Ramos (cell line): ENCODE data around the gene EEPD1.
"Not testable (repeated sequence)": the region's sequence is repeated elsewhere in the genome, so short reads cannot be mapped to it uniquely, and the experiment has no call there.

Source experiments
- in situ Hi-C: fragments of 300-500 bp; cut with MboI; formaldehyde crosslinking; loops from one replicate; pipeline ENCODE4 v1.14.3; 2022; ENCODE audit warnings: low sequenced_read_pairs; ENCODE audit not compliant: unreplicated experiment

The EEPD1 gene

DNA sequence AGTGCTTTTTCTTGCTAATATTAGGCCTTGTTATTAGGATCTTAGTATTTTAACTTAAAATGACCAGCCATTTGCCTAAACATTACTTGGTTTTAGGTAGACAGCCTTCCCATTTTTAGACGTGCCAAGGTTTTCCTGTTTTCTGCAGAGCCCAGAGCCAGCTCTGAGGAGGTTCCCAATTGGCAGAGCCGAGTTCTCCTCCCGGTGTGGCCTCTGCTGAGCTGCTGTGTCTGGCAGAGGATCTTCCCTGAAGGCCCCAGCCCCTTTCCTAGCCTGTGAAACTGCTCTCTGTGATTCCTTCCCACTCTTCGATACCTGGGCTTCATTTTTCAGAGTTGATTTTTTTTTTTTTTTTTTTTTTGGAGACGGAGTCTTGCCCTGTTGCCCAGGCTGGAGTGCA lies 91.4 kb downstream of the EEPD1 start:
- in situ Hi-C loops: no loop called here

DNA sequence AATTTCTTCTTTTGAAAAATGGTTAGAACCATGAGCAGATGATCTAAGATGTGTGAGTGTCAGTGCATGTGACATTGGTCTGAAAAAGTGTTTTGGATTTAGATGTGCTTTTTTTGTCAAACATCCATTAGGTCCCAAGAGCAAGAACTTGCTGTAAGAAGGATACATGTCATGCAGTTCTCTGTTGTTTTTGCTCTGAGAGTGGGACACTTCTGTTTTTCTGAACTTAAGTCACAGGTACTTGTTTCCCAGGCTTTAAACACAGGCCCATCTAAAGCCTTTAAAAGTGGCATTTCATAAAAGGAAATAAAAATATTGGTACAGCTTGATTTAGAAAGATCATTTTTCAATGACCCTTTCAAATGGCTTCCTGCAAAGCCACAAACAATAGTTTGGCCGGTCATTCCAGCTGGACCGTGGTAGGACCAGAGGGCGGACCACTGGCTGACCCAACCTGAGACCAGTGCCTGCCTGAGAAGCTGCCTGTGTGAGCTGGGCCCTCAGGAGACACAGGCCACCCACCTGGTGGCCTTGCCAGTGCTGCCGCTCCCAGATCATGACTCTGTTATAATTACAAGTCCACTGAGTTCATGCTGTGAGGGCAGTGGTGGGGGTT lies 92.7 kb downstream of the EEPD1 start:
- in situ Hi-C loops: no loop called here

DNA sequence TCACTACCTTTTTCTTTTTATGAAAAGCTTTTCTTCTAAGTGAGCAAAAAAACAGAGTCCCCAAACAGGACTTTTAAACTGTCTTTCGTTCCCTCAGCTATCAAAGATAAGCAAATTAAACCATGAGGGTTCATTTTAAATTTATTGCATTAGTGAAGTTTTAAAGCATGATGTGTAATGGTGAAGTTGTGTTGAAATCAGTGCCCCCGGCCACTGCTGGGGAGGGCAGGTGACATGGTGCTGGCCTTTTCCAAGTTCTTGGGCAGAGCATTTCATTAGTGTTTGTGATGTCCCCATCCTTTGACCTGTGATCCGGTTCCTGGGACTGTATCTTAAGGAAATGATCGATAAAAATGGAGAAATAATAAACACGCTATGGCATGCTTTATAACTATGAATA lies 96.0 kb downstream of the EEPD1 start:
- in situ Hi-C loops: no loop called here

DNA sequence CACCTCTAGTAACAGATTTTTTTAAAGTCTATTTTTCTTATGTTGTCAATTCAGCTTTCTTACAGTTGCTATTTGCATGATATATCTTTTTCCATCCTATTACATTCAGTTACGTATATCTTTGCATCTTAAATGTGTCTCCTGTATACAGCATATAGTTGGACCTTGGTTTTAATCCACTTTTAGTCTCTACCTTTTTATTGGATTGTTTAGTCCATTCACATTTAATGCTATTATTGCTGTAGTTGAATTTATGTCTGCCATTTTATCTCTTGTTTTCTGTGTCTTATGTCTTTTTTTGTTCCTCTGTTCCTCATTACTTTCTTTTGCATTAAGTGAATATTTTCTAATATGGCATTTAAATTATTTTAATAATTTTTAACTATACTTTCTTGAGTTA lies 100.6 kb downstream of the EEPD1 start:
- in situ Hi-C loops: no loop called here

DNA sequence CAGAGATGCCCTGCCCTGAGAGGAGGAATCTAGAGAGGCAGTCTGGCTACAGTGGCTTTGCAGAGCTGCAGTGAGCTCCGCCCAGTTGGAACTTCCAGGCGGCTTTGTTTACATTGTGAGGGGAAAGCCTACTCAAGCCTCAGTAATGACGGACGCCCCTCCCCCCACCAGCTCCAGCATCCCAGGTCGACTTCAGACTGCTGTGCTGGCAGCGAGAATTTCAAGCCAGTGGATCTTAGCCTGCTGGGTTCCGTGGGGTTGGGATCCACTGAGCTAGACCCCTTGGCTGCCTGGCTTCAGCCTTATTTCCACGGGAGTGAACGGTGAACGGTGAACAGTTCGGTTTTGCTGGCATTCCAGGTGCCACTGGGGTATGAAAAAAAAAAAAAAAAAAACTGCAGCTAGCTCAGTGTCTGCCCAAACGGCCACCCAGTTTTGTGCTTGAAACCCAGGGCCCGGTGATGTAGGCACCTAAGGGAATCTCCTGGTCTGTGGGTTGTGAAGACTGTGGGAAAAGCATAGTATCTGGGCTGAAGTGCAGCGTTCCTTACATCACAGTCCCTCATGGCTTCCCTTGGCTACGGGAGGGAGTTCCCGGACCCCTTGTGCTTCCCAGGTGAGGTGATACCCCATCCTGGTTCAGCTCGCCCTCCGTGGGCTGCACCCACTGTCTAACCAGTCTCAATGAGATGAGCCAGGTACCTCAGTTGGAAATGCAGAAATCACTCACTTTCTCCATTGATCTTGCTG lies 105.6 kb downstream of the EEPD1 start:
- in situ Hi-C loops: not testable (repeated sequence)

DNA sequence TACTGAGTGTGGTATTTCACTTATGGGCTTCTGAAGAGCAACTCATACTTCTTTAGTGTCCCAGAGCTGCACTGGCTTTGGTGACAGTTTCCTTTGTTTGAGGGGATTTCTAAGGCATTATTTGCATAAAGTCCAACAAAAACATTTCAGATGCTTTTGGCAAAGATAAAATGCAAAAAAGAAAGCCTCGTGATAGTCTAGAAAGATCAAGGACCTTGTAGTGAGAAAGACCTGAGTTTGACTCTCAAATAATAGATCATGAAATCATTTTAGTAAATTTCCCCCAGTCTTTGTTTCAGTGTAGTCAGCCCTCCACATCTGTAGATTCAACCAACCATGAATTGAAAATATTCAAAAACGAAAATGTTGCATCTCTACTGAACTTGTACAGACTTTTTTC lies 107.4 kb downstream of the EEPD1 start:
- in situ Hi-C loops: no loop called here

DNA sequence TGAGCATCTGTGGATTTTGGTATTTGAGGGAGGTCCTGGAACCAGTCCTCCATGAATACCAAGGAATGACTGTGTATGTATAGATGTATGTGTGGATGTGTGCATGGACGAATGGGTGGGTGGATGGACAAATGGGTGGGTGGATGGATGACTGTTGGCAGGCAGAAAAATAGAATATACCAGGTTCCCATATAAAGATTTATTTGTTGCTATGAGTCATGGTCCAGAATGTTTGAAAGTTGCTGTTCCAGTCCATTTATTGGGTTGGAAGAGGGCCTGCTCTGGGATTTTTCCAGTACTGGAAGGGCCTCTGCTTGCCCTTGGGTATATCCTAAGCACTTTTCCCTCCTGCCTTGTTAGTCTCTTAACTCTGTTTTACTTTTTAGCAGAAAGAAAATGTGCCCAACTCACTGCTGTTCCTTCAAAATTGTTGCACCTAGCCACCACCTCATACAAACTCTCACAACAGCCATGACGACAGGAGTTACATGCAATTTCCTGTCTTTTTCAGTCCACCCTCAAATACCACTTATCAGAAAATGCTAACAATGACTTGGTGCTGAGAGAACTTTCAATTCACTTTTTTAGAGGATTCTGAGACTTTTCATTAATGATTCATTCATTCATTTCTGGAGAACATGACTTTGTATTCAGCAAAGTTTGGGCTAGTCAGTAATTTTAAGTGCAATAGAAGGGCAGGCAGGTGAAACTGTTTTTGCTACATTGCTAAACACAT lies 108.1 kb downstream of the EEPD1 start:
- in situ Hi-C loops: no loop called here

DNA sequence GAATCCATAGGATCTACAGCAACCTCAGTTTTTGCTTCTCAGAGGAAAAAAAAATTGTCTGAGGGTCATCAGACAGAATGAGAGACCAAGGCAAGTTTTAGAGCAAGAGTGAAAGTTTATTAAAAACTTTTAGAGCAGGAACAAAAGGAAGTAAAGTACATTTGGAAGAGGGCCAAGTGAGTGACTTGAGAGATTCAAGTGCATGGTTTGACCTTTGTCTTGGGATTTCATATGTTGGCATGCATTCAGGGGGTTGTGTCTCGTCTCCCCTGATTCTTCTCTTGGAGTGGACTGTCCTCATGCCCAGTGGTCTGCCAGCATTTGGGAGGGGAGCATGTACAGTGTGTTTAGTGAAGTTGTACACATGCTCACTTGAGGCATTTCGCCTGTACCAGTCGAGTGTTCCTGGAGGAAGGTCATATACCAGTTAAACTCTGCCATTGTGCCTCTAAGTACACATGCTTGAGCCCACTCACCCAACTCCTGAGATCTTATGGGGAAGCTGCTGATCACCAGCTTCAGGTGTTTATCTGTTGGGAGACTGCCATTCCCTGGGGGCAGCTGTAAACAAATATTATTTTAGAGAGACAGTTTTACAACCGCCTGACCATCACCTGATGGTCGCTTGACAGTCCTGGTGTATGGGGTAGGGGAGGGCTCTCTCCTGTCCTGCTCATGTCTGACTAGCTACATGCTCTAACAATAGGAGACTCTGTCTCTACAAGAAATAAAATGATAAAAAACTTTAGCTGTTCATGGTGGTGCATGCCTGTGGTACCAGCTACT lies 109.4 kb downstream of the EEPD1 start:
- in situ Hi-C loops: no loop called here

DNA sequence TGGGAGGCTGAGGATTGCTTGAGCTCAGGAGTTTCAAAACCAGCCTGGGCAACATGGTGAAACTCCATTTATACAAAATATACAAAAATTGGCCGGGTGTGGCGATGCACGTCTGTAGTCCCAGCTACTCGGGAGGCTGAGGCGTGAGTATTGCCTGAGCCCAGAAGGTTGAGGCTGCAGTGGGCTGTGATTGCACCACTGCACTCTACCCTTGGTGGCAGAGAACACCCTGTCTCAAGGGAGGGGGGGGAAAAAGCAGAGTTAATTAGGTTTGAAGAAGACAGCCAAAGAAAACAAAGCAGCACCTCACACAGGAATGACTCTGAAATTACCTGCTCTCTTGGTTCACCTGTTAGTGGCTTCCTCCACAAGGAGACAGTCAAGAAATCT lies 110.0 kb downstream of the EEPD1 start:
- in situ Hi-C loops: no loop called here

DNA sequence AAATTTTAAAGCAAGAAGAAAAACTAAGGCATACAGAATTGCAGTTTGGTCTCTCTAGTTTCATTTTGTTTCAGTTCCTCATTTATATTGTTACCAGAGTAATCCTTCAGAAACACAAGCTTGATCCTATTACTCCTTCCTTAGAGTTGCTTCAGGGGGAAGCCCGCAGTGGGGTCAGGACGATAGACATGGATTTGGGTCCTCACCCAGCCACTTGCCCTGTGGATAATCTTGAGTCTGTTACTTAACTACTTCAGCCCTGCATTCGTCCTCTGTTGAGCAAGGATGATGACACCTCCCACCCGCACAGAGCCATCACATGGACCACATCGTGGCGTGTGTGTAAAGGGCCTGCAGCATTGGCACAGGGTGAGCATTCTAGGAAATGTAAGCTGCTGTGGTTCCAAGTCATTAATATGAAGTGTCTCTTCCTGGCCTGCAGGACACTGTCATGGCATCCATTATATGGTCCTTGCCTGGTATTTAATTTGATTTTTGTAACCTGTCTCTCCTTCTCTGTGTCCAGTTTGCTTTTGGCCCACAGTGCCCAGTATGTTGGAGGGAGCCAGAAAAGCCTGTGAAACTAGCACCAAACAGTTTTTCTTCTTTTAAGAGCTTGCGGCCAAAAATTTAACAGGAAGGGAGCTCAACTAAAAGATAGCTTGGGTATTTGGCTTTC lies 111.2 kb downstream of the EEPD1 start:
- in situ Hi-C loops: no loop called here

DNA sequence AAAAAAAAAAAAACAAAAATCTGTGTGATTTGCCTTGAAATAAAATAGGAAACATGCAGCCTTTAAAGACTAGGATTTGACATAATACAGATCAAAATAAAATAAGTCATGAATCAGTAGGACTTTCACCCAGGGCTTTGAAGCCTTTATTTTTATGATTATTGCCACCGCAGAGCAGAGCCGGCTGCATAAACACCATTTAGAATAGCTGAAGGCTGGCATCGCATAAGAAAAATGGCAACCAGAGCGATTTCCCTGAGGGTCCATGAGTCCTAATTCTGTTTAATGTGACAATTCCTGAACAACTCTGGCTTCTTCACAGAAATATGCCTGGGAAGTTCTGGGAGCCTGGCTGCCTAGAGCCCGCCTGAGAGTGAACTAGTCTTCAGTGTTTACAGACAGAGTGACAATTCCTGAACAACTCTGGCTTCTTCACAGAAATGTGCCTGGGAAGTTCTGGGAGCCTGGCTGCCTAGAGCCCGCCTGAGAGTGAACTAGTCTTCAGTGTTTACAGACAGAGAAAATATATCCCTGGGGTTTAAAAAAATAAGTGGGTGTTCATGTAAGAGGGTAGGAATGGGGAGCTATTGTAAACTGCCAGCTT lies 112.0 kb downstream of the EEPD1 start:
- in situ Hi-C loops: no loop called here

DNA sequence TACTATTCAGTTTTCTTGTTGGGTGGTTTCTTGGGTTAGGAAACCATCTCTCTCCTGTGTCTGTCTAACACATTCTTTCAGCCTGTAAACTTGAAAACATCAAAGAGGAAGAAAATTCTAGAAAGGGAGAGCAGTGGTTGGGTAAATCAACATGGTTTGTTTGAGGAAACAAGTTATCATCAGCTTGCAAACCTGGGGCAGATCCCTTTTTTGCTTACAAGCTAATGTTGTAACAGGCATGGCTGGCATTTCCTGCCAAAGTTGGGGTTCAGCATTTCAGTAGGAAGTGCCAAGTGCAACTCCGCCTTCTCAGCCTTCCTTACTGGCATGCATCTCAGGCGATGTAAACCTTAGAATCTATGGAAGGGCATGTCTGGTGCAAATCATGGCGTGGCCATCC lies 112.6 kb downstream of the EEPD1 start:
- in situ Hi-C loops: no loop called here

DNA sequence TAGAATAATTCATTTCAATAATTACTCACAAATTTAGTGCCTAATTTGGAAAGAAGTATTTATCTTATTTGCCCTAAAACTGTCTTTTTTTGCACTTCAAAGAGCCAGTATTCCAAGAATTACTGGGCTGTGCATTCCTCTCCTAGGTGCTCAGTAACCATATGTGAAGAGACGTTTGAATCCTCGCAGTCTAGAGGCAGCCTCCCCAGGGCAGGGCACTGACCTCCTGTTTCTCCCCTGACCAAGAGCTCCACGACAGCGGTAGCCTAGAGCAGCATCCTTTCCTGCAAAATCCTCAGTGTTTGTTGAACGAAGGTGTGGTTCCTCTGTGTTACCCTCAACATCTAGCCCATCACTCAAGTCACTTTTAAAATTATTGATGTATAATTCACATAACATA lies 113.1 kb downstream of the EEPD1 start:
- in situ Hi-C loops: no loop called here

DNA sequence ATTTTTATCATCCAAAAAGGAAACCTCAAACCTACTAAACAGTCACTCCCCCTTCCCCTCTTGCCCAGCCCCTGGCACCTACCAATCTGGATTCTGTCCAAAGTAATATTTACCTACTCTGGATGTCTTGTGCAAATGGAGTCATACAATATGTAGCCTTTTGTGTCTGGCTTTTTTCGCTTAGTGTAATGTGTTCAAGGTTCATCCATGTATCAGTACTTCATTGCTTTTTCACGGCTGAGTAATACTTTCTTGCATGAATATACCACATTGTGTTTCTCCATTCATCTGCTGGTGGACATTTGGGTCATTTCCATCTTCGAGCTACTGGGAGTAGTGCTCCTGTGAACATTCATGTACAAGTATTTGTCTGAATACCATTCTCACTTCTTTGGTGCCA lies 113.6 kb downstream of the EEPD1 start:
- in situ Hi-C loops: no loop called here

DNA sequence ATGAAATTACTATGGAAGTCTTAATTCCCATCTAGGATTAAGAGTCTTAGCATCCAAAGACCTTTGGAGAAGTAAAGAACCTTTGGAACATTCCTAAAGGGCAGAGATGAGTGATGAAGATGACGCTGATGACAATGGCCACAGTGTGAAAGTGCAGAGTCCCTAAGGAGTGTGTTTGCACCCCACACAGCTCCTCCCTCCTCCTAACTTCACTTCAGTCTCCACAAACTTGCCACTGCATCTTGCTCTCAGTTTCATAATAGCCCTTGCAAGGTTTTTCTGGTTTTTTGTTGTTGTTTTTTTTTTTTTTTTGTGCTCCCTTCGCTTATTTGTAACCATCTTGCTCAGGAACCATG lies 119.1 kb downstream of the EEPD1 start:
- in situ Hi-C loops: no loop called here

DNA sequence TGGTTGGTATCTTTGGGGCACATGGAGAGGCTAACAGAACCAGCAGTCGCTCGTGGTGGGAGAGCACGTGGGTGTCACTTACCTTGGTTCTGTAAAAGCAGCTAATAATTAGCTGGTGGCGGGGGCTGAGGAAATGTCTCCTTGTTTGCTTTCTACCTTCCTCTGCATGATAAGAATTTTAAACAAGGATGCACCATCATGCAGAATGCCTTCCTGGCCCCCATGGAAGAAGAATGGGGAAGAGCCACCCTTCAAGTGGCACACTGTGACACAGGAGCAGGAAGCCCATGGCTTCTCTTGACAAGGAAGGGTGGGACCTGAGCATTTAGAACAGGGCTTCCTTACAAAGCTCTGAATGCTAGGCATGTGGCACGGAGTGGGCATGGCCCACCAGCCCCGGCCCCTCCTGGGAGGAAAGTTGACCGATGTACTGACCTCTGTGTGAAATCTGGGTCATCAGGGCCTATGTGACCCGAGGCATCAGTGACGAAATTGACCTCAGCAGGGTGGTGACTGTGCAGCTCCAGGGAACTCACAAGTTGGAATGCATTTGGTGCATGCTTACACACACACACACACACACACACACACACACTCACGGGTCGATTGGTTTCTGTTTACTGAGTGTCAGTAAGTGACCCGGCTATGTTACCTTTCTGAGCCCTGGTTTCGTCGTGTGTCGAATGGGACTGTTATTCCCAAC lies 119.7 kb downstream of the EEPD1 start:
- in situ Hi-C loops: no loop called here

DNA sequence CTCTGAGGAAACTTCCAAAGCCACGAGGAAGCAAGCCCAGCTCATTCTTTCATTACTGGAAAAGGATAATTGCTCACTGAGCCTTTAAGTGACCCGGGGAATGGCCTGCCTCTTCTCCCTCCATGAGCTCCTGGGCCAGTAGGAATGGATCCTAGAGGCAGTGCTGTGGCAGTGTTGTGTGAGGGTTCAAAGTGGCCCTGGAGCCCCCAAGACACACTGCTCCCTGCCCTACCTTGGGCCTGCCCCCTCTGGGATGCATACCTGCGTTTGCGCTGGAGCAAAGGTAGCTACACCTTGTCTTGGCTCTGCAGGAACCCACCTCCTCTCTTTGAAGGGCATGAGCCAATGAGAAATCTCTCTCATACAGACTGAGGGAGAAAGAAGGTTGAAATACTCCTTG lies 120.8 kb downstream of the EEPD1 start:
- in situ Hi-C loops: no loop called here

DNA sequence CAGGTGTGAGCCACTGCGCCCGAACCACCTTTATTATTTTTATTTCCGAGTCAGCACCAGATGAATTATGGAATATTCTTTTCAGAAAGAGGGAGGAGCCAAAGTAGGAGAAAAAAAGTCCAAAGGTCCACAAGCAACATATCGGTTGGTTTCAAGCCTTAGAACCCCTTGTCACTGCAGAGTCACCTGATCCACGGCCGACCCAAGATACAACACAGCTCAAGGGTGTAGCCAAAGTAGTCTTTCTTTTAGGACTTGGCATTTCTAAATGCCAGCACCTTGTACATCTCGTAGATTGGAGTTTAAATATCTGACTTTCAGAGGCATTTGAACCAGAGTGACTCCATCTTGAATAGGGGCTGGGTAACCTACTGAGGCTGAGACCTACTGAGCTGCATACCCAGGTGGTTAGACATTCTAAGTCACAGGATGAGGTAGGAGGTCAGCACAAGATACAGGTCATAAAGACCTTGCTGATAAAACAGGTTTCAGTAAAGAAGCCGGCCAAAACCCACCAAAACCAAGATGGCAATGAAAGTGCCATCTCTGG lies 122.8 kb downstream of the EEPD1 start:
- in situ Hi-C loops: no loop called here
